Lower leg skin (tissue), 4 donors: ENCODE data around the gene KATNAL2. TPM values are rescaled to one million over a fixed set of nuclear protein-coding genes. Genes with fewer than 3 reads are reported as not detected.
A peak's percentile ranks its signal among the peaks of the same experiment; 100 is the strongest.

Source experiments
- DNase-seq, 2 donors: peaks; one replicate each; pipeline ENCODE4 v3.0.0-alpha.2; 2019; ENCODE audit warnings: low spot score in 2 of 2
- H3K4me3 ChIP-seq: fragments of 200-600 bp; sonication (generic); 2 replicates; pipeline ENCODE4 v1.5.1; 2017; ENCODE audit warnings: mild to moderate bottlenecking, low read depth; ENCODE audit not compliant: poor library complexity, severe bottlenecking
- POLR2A ChIP-seq, 2 donors: fragments of 450-650 bp; IDR thresholded peaks; one replicate each; pipeline ENCODE4 v1.6.1; 2016 to 2017; ENCODE audit warnings: antibody characterized with exemption in 2 of 2, mild to moderate bottlenecking in 1 of 2, moderate library complexity in 1 of 2
- WGBS, 2 donors: methylation state at CpG; one replicate each; pipeline ENCODE4 v1.1.5; 2018; 5-methylcytosine and 5-hydroxymethylcytosine counted together
- intact Hi-C: fragments of 100-400 bp; cut with DNase I; formaldehyde crosslinking; loops from one replicate; pipeline ENCODE4 v1.15.0; 2023; ENCODE audit warnings: low total_unique reads
- total RNA-seq, 4 donors: library from RNA; depleted of rRNA; stranded (reverse); fragments of >200 nt; gene quantifications; one replicate each; pipeline ENCODE4 v1.1.0, GENCODE V29; 2016
- TF ChIP-seq, protein P1 (sequence below), 3 donors: fragments of 450-650 bp; IDR thresholded peaks; one replicate each; pipeline ENCODE4 v1.5.1; 2016; ENCODE audit warnings: antibody characterized with exemption in 3 of 3, mild to moderate bottlenecking in 3 of 3, moderate library complexity in 2 of 3

The KATNAL2 gene
- total RNA-seq, 4 donors from 2014 or later = 1.1 to 5.6 (median 4.5) TPM

DNA sequence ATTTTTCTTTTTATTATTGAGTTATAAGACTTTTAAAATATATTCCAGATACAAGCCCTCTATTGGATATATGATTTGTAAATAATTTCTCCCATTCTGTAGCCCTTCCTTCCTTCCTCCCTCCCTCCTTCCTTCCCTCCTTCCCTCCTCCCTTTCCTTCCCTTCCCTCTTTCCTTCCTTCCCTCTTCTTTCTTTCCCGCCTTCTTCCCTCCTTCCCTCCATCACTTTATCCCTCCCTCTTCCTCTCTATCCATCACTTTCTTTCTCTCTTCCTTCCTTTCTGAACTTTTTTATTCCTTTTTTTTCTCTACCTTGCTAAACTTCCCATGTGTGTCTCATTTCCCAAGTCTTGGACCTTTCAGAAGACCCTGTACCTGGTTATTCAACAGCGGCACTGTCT lies 163.5 kb downstream of the KATNAL2 start:
- intact Hi-C loops = no loop called here
- no peak for DNase-seq
- 93 to 97% methylated on average over 2 of the region's 2 CpGs for WGBS, 2 donors

DNA sequence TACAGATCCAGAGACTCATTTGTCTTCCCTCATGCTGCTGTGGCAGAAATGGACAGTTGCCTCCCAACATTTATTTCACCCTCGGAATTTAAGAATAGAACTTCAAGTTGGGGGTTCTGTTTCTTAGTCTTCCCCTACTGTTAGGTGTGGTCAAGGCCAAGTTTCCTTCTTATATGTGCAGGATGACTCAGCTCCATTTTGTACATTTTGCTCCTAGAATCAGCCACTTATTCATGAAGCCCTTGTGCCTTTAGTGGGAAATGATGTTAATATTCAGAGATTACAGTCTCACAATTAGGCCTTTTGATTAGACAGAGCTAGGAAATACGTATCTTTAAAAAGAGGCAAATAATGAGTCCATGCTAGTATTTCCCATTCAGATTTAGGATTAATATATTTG lies 164.2 kb downstream of the KATNAL2 start:
- intact Hi-C loops = no loop called here
- no peak overlapping the region for H3K4me3 ChIP-seq
- no peak for TF ChIP-seq POLR2A (IDR thresholded peaks at IDR 0.05)
- TF ChIP-seq, protein P1, sequence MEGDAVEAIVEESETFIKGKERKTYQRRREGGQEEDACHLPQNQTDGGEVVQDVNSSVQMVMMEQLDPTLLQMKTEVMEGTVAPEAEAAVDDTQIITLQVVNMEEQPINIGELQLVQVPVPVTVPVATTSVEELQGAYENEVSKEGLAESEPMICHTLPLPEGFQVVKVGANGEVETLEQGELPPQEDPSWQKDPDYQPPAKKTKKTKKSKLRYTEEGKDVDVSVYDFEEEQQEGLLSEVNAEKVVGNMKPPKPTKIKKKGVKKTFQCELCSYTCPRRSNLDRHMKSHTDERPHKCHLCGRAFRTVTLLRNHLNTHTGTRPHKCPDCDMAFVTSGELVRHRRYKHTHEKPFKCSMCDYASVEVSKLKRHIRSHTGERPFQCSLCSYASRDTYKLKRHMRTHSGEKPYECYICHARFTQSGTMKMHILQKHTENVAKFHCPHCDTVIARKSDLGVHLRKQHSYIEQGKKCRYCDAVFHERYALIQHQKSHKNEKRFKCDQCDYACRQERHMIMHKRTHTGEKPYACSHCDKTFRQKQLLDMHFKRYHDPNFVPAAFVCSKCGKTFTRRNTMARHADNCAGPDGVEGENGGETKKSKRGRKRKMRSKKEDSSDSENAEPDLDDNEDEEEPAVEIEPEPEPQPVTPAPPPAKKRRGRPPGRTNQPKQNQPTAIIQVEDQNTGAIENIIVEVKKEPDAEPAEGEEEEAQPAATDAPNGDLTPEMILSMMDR (IDR thresholded peaks at IDR 0.05) = no peak
- no peak for DNase-seq
- WGBS, 2 donors = 89% methylated on average over 2 of the region's 2 CpGs

More for the DNA sequence above, 163.5 kb downstream of the KATNAL2 start:
- no peak overlapping the region for H3K4me3 ChIP-seq
- TF ChIP-seq POLR2A (IDR thresholded peaks at IDR 0.05) = no peak

DNA sequence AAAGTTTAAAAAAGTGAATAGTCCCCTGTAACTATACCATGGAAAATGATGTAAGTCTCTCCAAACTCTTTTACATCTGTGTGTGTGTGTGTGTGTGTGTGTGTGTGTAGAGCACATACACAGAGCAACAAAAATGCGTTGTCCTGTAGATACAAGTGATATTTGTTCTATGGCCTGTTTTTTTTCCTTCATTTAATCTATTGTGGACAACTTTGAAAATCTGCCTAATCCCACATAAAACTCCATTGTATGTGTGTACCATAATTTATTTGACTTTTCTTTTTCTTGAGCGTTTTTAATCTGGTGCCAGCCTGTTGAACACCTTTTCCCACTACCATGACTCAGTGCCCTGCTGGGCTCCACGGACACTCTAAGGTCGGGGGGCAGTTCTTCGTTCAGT lies 170.3 kb downstream of the KATNAL2 start:
- TF ChIP-seq, protein P1 (IDR thresholded peaks at IDR 0.05) = no peak
- no peak for TF ChIP-seq POLR2A (IDR thresholded peaks at IDR 0.05)
- WGBS, 2 donors = 93 to 97% methylated on average over 5 of the region's 5 CpGs
- intact Hi-C loops = no loop called here
- DNase-seq = no peak
- no peak overlapping the region for H3K4me3 ChIP-seq

DNA sequence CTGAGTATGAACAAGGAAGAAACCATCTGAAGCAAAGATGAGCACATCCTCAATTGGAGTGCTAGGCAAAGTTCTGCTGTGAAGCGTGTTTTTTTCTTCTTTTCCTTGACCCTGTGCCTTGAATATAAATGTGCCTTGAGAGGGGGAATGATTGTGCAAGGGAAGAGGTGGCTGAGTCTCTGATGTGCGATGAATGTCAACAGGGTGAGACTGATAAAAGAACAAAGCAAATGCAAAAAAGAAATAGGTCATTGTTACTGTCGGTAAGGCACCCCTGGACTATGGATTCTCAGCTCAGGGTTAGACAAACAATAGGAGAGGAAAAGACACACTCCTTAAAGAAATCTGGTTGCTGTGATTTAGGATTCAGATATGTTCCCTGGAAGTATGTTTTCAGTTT lies 178.4 kb downstream of the KATNAL2 start:
- H3K4me3 ChIP-seq = no peak overlapping the region
- WGBS, 2 donors = 85 to 94% methylated on average over 3 of the region's 3 CpGs
- no peak for DNase-seq
- intact Hi-C loops = no loop called here
- no peak for TF ChIP-seq POLR2A (IDR thresholded peaks at IDR 0.05)

DNA sequence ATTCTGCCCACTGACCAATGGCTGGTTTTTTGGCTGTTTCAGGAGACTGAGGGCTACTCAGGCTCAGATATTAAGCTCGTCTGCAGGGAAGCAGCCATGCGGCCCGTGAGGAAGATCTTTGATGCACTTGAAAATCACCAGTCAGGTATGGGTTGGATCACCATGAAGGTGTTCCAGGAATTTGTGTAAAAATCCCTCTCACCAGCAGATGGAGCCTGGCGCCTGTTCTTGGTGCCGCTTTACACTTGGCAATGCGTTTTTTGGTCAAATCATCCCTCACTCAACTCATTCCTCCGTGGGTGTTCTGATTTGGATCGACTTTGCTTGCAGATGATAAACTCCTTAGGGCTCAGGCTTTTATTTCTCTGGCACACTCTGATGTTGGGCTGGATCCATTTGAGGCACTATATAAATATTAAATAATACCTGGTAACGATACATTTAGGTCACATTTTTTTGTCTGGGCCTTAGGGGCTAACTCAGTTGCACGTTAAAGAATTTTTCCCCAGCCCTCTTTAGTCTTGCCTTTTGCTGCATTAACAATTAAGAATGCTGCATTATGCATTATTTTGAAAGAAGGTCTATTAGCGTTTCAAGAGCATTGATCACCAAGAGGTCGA lies 182.9 kb downstream of the KATNAL2 start:
- peak; percentile 28 to 86 for DNase-seq
- no peak overlapping the region for H3K4me3 ChIP-seq
- 26 to 28% methylated on average over 12 of the region's 12 CpGs for WGBS, 2 donors
- no peak for TF ChIP-seq POLR2A (IDR thresholded peaks at IDR 0.05)
- TF ChIP-seq, protein P1 (IDR thresholded peaks at IDR 0.05) = no peak
- intact Hi-C loops = loop anchor here (10.0 kb wide), 2 partner anchors 84 to 644 kb away; no protein-coding TSS in a partner anchor

DNA sequence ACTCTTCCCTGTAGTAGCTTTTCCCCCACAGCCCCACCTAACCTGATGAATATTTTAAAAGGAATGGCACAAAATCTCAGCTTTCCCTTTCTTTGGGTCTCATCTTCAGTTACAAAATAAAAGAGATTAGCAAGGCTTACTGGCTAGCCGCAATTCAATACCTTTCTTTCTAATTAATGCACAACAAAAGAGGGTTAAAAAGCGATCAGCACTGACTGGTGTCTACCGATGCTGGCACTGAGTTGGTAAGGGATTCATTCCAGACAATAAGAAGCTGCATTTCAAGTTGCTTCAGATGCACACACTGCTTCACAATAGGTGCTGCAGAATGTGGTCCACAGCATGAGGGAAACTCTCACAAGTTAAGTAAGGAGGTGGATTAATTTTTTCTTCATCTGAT lies 191.0 kb downstream of the KATNAL2 start:
- DNase-seq = no peak
- 75 to 78% methylated on average over 3 of the region's 3 CpGs for WGBS, 2 donors
- H3K4me3 ChIP-seq = no peak overlapping the region
- intact Hi-C loops = loop anchor here (10.0 kb wide), 2 partner anchors 76 to 636 kb away; no protein-coding TSS in a partner anchor
- TF ChIP-seq POLR2A (IDR thresholded peaks at IDR 0.05) = no peak
- TF ChIP-seq, protein P1 (IDR thresholded peaks at IDR 0.05) = no peak

DNA sequence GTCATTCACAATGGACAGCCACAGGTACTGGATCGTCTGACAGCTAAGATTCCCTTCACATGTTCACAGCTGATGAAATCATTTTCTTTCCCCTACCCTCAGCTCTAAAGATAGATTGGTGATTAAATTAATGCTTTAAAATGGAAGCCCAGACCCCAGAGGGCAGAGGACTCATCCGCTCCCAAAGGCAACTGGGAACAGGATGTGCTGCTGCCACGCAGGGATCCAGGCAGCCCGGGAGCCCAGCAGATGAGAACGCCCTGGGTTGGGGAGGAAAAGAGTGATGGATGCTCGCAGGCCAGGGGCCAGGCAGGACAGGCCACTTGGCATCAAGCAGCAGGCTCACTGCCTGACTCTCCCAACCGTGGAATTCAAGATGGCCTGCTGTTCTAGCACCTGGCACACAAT lies 191.6 kb downstream of the KATNAL2 start:
- no peak for TF ChIP-seq POLR2A (IDR thresholded peaks at IDR 0.05)
- TF ChIP-seq, protein P1 (IDR thresholded peaks at IDR 0.05) = no peak
- intact Hi-C loops = loop anchor here (10.0 kb wide), 2 partner anchors 76 to 636 kb away; no protein-coding TSS in a partner anchor
- WGBS, 2 donors = 87 to 89% methylated on average over 7 of the region's 7 CpGs
- no peak overlapping the region for H3K4me3 ChIP-seq
- DNase-seq = no peak
